Lower leg skin (tissue), 4 donors: ENCODE results near the gene SP9. TPM values are rescaled to one million over a fixed set of nuclear protein-coding genes. Genes with fewer than 3 reads are reported as not detected.

Source experiments
- DNase-seq, 2 donors: peaks; one replicate each; pipeline ENCODE4 v3.0.0-alpha.2; 2019; ENCODE audit warnings: low spot score in 2 of 2
- H3K4me3 ChIP-seq: fragments of 200-600 bp; sonication (generic); 2 replicates; pipeline ENCODE4 v1.5.1; 2017; ENCODE audit warnings: mild to moderate bottlenecking, low read depth; ENCODE audit not compliant: poor library complexity, severe bottlenecking
- CTCF ChIP-seq, 3 donors: fragments of 450-650 bp; IDR thresholded peaks; one replicate each; pipeline ENCODE4 v1.5.1; 2016; ENCODE audit warnings: antibody characterized with exemption in 3 of 3, mild to moderate bottlenecking in 3 of 3, moderate library complexity in 2 of 3
- POLR2A ChIP-seq, 2 donors: fragments of 450-650 bp; IDR thresholded peaks; one replicate each; pipeline ENCODE4 v1.6.1; 2016 to 2017; ENCODE audit warnings: antibody characterized with exemption in 2 of 2, mild to moderate bottlenecking in 1 of 2, moderate library complexity in 1 of 2
- WGBS, 2 donors: methylation state at CpG; one replicate each; pipeline ENCODE4 v1.1.5; 2018; 5-methylcytosine and 5-hydroxymethylcytosine counted together
- intact Hi-C: fragments of 100-400 bp; cut with DNase I; formaldehyde crosslinking; loops from one replicate; pipeline ENCODE4 v1.15.0; 2023; ENCODE audit warnings: low total_unique reads
- total RNA-seq, 4 donors: library from RNA; depleted of rRNA; stranded (reverse); fragments of >200 nt; gene quantifications; one replicate each; pipeline ENCODE4 v1.1.0, GENCODE V29; 2016

The SP9 gene
- total RNA-seq, 4 donors from 2014 or later = 1.7 TPM; not detected in 3

- intact Hi-C loops = no loop called here
- peak in 1 of 2 donors; percentile 83 for DNase-seq
- TF ChIP-seq POLR2A (IDR thresholded peaks at IDR 0.05) (no peak), CTCF (IDR thresholded peaks at IDR 0.05) (no peak)
- H3K4me3 ChIP-seq = peak overlapping the region; percentile 15
- WGBS, 2 donors = 2 to 3% methylated on average over 24 to 31 of the region's 54 CpGs
Measured at GRCh38 chr2:174335988-174336500, 1.3 kb downstream of the SP9 start.

- DNase-seq = peak in 1 of 2 donors; percentile 86
- peak overlapping the region; percentile 15 for H3K4me3 ChIP-seq
- TF ChIP-seq CTCF (IDR thresholded peaks at IDR 0.05) (no peak), POLR2A (IDR thresholded peaks at IDR 0.05) (no peak)
- intact Hi-C loops = no loop called here
- WGBS, 2 donors = 4 to 15% methylated on average over 15 to 22 of the region's 102 CpGs
Measured at GRCh38 chr2:174336501-174337336, 2.0 kb downstream of the SP9 start.

- intact Hi-C loops = no loop called here
- TF ChIP-seq POLR2A (IDR thresholded peaks at IDR 0.05) = no peak
- no peak for TF ChIP-seq CTCF (IDR thresholded peaks at IDR 0.05)
Measured at GRCh38 chr2:174337337-174338146, 2.8 kb downstream of the SP9 start.

GRCh38 chr2:174338147-174338605 lies 3.4 kb downstream of the SP9 start:
- no peak overlapping the region for H3K4me3 ChIP-seq
- TF ChIP-seq CTCF (IDR thresholded peaks at IDR 0.05) (no peak), POLR2A (IDR thresholded peaks at IDR 0.05) (no peak)
- intact Hi-C loops = no loop called here
- DNase-seq = no peak
- WGBS, 2 donors = 35 to 36% methylated on average over 7 of the region's 7 CpGs

More at GRCh38 chr2:174337337-174338146, 2.8 kb downstream of the SP9 start:
- no peak overlapping the region for H3K4me3 ChIP-seq
- 16 to 19% methylated on average over 38 to 58 of the region's 74 CpGs for WGBS, 2 donors
- peak in 1 of 2 donors; percentile 84 for DNase-seq

GRCh38 chr2:174338671-174339560 lies 4.2 kb downstream of the SP9 start:
- no peak overlapping the region for H3K4me3 ChIP-seq
- TF ChIP-seq CTCF (IDR thresholded peaks at IDR 0.05) = no peak
- TF ChIP-seq POLR2A (IDR thresholded peaks at IDR 0.05) = no peak
- intact Hi-C loops = no loop called here
- 33 to 37% methylated on average over 17 of the region's 17 CpGs for WGBS, 2 donors
- no peak for DNase-seq
